NCI-H1092 (cell line): ENCODE results near the gene CREM.
"Not testable (repeated sequence)": the region's sequence is repeated elsewhere in the genome, so short reads cannot be mapped to it uniquely, and the experiment has no call there.

ENCODE experiments used
- DNase-seq: peaks from one replicate; lab custom pipeline; 2025; lab: John Stamatoyannopoulos, UW

The CREM gene

GRCh38 chr10:35126530-35127288, at the start of gene CREM:
TSS of gene CREM (plus strand) at chr10:35126846. CDS start at chr10:35137836, 10,990 bp downstream.
- DNase-seq: peak; percentile 94

- no peak for DNase-seq
Observed at GRCh38 chr10:35079265-35079664, 47.4 kb upstream of the CREM start.

- no peak for DNase-seq
Observed at GRCh38 chr10:35079763-35080162, 46.9 kb upstream of the CREM start.

- DNase-seq: not testable (repeated sequence)
Observed at GRCh38 chr10:35080261-35080660, 46.4 kb upstream of the CREM start.

GRCh38 chr10:35083242-35083641, 43.4 kb upstream of the CREM start:
- DNase-seq: no peak

GRCh38 chr10:35089611-35090161, 37.0 kb upstream of the CREM start:
- no peak for DNase-seq

GRCh38 chr10:35090162-35090954, 36.3 kb upstream of the CREM start, which contains the start of gene CUL2:
TSS of gene CUL2 (minus strand) at chr10:35090341. CDS start at chr10:35071317, 19,024 bp downstream.
- DNase-seq: peak; percentile 83

GRCh38 chr10:35091994-35092790, 34.5 kb upstream of the CREM start:
- DNase-seq: no peak

GRCh38 chr10:35092851-35093250, 33.8 kb upstream of the CREM start:
- DNase-seq: no peak

GRCh38 chr10:35096312-35096711, 30.3 kb upstream of the CREM start:
- DNase-seq: no peak

- DNase-seq: no peak
Observed at GRCh38 chr10:35097510-35097909, 29.1 kb upstream of the CREM start.

GRCh38 chr10:35103882-35104281, 22.8 kb upstream of the CREM start:
- DNase-seq: no peak

GRCh38 chr10:35112571-35112970, 14.1 kb upstream of the CREM start:
- no peak for DNase-seq

- DNase-seq: no peak
Observed at GRCh38 chr10:35119378-35119777, 7.3 kb upstream of the CREM start.

GRCh38 chr10:35124540-35124939, 2.1 kb upstream of the CREM start:
- DNase-seq: no peak

- no peak for DNase-seq
Observed at GRCh38 chr10:35126062-35126529, 550 bp upstream of the CREM start.

- DNase-seq: no peak
Observed at GRCh38 chr10:35127289-35127891, 744 bp downstream of the CREM start.

- no peak for DNase-seq
Observed at GRCh38 chr10:35129185-35129674, 2.6 kb downstream of the CREM start.

GRCh38 chr10:35130663-35131062, 4.0 kb downstream of the CREM start:
- no peak for DNase-seq

- DNase-seq: no peak
Observed at GRCh38 chr10:35132727-35133126, 6.1 kb downstream of the CREM start.

GRCh38 chr10:35133586-35133985, 6.9 kb downstream of the CREM start:
- no peak for DNase-seq
